OCI-LY7 (cell line): Measurements from ENCODE around the gene PIH1D2. TPM values are rescaled to one million over a fixed set of nuclear protein-coding genes. Genes with fewer than 3 reads are reported as not detected.

Source experiments
- BruUV-seq: library from RNA; stranded (reverse); fragments of 400-500 nt; replicated peaks from 2 replicates; lab custom pipeline; 2021; lab: Mats Ljungman, UMichigan
- CTCF ChIA-PET: fragments of 300-600 bp; sonication (Branson Sonifier 250); formaldehyde crosslinking; loops from one replicate; lab custom pipeline; 2022; ENCODE audit warnings: antibody characterized with exemption; ENCODE audit not compliant: unreplicated experiment; lab: Charles Lee
- POLR2A ChIA-PET: fragments of 300-600 bp; sonication (Branson Sonifier 250); formaldehyde crosslinking; loops from one replicate; lab custom pipeline; 2022; ENCODE audit warnings: antibody characterized with exemption; lab: Charles Lee
- DNase-seq: peaks from one replicate; pipeline ENCODE4 v3.0.0-alpha.2; 2015; ENCODE audit warnings: low spot score
- H2AFZ ChIP-seq: fragments of 200-600 bp; sonication (generic), shearing (Covaris generic); 2 replicates; pipeline ENCODE4 v1.6.1; 2014; ENCODE audit warnings: mild to moderate bottlenecking, antibody characterized with exemption, low read length, moderate library complexity
- H3K27ac ChIP-seq: fragments of 200-600 bp; sonication (generic); 2 replicates; pipeline ENCODE4 v1.5.1; 2014; ENCODE audit warnings: mixed run types, low read depth, mild to moderate bottlenecking, moderate library complexity, low read length, inconsistent platforms; ENCODE audit not compliant: poor library complexity, severe bottlenecking
- H3K36me3 ChIP-seq: fragments of 200-600 bp; sonication (generic); 2 replicates; pipeline ENCODE4 v1.6.1; 2014; ENCODE audit warnings: mild to moderate bottlenecking, antibody characterized with exemption, low read length, moderate library complexity, mixed read lengths; ENCODE audit not compliant: insufficient read depth
- H3K4me1 ChIP-seq: fragments of 200-600 bp; sonication (generic); 2 replicates; pipeline ENCODE4 v1.5.1; 2014; ENCODE audit warnings: mild to moderate bottlenecking, low read length; ENCODE audit not compliant: insufficient read depth, poor library complexity, severe bottlenecking
- H3K4me2 ChIP-seq: fragments of 200-600 bp; sonication (generic); 2 replicates; pipeline ENCODE4 v1.6.1; 2014; ENCODE audit warnings: mild to moderate bottlenecking, low read length
- H3K4me3 ChIP-seq: fragments of 200-600 bp; sonication (generic); 2 replicates; pipeline ENCODE4 v1.5.1; 2014; ENCODE audit warnings: mild to moderate bottlenecking, low read depth, low read length; ENCODE audit not compliant: poor library complexity, severe bottlenecking
- H3K79me2 ChIP-seq: fragments of 200-600 bp; sonication (generic); 2 replicates; pipeline ENCODE4 v1.6.1; 2016; ENCODE audit warnings: low read depth, mild to moderate bottlenecking, low read length, moderate library complexity, mixed read lengths; ENCODE audit not compliant: insufficient read depth
- H3K9me2 ChIP-seq: fragments of 200-600 bp; sonication (generic); 2 replicates; pipeline ENCODE4 v1.6.1; 2016; ENCODE audit warnings: mild to moderate bottlenecking, low read length, mixed read lengths; ENCODE audit not compliant: insufficient read depth
- H3K9me3 ChIP-seq: fragments of 200-600 bp; sonication (generic); 2 replicates; pipeline ENCODE4 v1.6.1; 2014; ENCODE audit warnings: mild to moderate bottlenecking, mixed run types, low read length, mixed read lengths
- H4K20me1 ChIP-seq: fragments of 200-600 bp; sonication (generic); 2 replicates; pipeline ENCODE4 v1.6.1; 2014; ENCODE audit warnings: mild to moderate bottlenecking, antibody characterized with exemption, low read length, moderate library complexity, mixed read lengths; ENCODE audit not compliant: insufficient read depth
- CTCF ChIP-seq: fragments of 200-600 bp; sonication (generic); conservative IDR thresholded peaks from 2 replicates; pipeline ENCODE4 v1.5.1; 2014; ENCODE audit warnings: mild to moderate bottlenecking, antibody characterized with exemption, low read length, moderate library complexity, mixed read lengths
- EZH2phosphoT487 ChIP-seq: fragments of 200-600 bp; sonication (generic); IDR thresholded peaks from 2 replicates; pipeline ENCODE4 v1.6.1; 2018; ENCODE audit warnings: low read depth, borderline replicate concordance, mild to moderate bottlenecking, mixed run types, antibody characterized with exemption, low read length, moderate library complexity, mixed read lengths
- intact Hi-C: fragments of 100-400 bp; cut with micrococcal nuclease; formaldehyde crosslinking; loops from one replicate; pipeline ENCODE4 v1.10.0; 2022; ENCODE audit not compliant: unreplicated experiment
- total RNA-seq, 2 experiments: library from RNA; depleted of rRNA in 1 of 2; stranded (reverse); fragments of >200 nt in 1 of 2; shearing (Covaris generic) in 1 of 2; gene quantifications; 2 replicates each; pipeline ENCODE4 v1.2.3, GENCODE V29; 2014 to 2022

Gene PIH1D2
- total RNA-seq, 2 experiments from 2014 or later, result 1.3 to 2.6 TPM

- H3K4me2 ChIP-seq, result no peak overlapping the region
- TF ChIP-seq CTCF (no peak), EZH2phosphoT487 (no peak)
- no peak overlapping the region for H2AFZ ChIP-seq
- ChIA-PET POLR2A (interaction anchor here (0.8 kb wide), 1 partner anchor 14 kb away, joined by 4 read pairs; no protein-coding TSS in a partner anchor), CTCF (no interaction called here)
- no peak overlapping the region for H3K27ac ChIP-seq
- H3K79me2 ChIP-seq, result no peaks in the 10 kb centered on the region
- no peaks in the 10 kb centered on the region for H4K20me1 ChIP-seq
- no peak for DNase-seq
- H3K9me2 ChIP-seq, result no peaks in the 10 kb centered on the region
- no TSS peak for BruUV-seq
- no peaks in the 10 kb centered on the region for H3K9me3 ChIP-seq
- H3K4me3 ChIP-seq, result no peak overlapping the region
- H3K36me3 ChIP-seq, result peaks cover 86% of the 10 kb centered on the region
- H3K4me1 ChIP-seq, result no peaks in the 10 kb centered on the region
- intact Hi-C loops, result no loop called here
These were observed 15.7 kb downstream of the PIH1D2 start for GRCh38 chr11:112058103-112058502.

GRCh38 chr11:112057170-112057569 is 16.6 kb downstream of the PIH1D2 start:
- Histone ChIP-seq H3K27ac (no peak overlapping the region), H3K79me2 (no peaks in the 10 kb centered on the region), H3K4me3 (no peak overlapping the region), H2AFZ (no peak overlapping the region), H3K9me2 (no peaks in the 10 kb centered on the region), H4K20me1 (no peaks in the 10 kb centered on the region), H3K36me3 (peaks cover 86% of the 10 kb centered on the region), H3K9me3 (no peaks in the 10 kb centered on the region), H3K4me2 (no peak overlapping the region), H3K4me1 (peaks cover 4% of the 10 kb centered on the region)
- ChIA-PET CTCF (no interaction called here), POLR2A (interaction anchor here (0.6 kb wide), 2 partner anchors 15 to 105 kb away, joined by 3 to 4 read pairs; no protein-coding TSS in a partner anchor)
- TF ChIP-seq EZH2phosphoT487 (no peak), CTCF (no peak)
- intact Hi-C loops, result no loop called here
- BruUV-seq, result TSS peak; percentile 31
- DNase-seq, result no peak

GRCh38 chr11:112051768-112052167 is 22.0 kb downstream of the PIH1D2 start:
- H4K20me1 ChIP-seq, result no peaks in the 10 kb centered on the region
- POLR2A ChIA-PET, result interaction anchor here (1.0 to 1.7 kb wide), 3 partner anchors 8 to 125 kb away, joined by 4 to 6 read pairs (median 4); no protein-coding TSS in a partner anchor
- H3K4me2 ChIP-seq, result peak overlapping the region; percentile 59

More at GRCh38 chr11:112051768-112052167, 22.0 kb downstream of the PIH1D2 start:
- CTCF ChIA-PET, result no interaction called here
- peaks cover 6% of the 10 kb centered on the region; the same call in 1 of the 2 replicates for H3K9me3 ChIP-seq
- intact Hi-C loops, result loop anchor here (2.0 kb wide), 1 partner anchor 27 kb away; the partner anchor contains the start of gene DLAT
- TF ChIP-seq EZH2phosphoT487 (no peak), CTCF (no peak)
- H3K4me3 ChIP-seq, result peak overlapping the region; percentile 55
- H3K4me1 ChIP-seq, result peaks cover 47% of the 10 kb centered on the region
- DNase-seq, result no peak
- H3K9me2 ChIP-seq, result no peaks in the 10 kb centered on the region
- peaks cover 91% of the 10 kb centered on the region for H3K36me3 ChIP-seq
- peak overlapping the region; percentile 79 for H3K27ac ChIP-seq
- no TSS peak for BruUV-seq
- peaks cover 26% of the 10 kb centered on the region for H3K79me2 ChIP-seq
- no peak overlapping the region for H2AFZ ChIP-seq
